ENCODE results near the gene KL.

KL gene

DNA sequence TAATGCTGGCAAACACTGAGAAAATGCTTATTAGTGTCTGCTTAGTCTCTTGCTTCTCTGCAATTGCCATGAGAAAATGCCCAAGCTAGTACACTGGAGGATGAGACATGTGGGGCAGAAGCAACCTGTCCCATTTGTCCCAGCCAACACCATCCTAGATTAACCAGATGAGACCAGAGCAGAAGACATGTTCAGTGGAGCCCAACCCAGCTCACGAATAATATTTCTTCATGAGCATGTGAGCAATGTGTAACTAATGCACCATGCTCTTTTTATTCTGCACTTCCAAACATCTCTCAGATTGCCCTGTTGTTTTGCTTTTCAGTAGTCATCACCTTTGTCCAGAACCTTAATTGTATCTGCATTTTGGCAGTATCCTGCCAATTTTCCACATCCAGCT lies 21.4 kb downstream of the KL start:
- DNase-seq (ENCODE audit: low spot score), result no peak

- no peak for DNase-seq (ENCODE audit: low spot score)
Measured at GRCh38 chr13:33040090-33040489, 23.9 kb downstream of the KL start.

GRCh38 chr13:33045851-33046592 lies 29.8 kb downstream of the KL start:
- no peak for DNase-seq (ENCODE audit: low spot score)

DNA sequence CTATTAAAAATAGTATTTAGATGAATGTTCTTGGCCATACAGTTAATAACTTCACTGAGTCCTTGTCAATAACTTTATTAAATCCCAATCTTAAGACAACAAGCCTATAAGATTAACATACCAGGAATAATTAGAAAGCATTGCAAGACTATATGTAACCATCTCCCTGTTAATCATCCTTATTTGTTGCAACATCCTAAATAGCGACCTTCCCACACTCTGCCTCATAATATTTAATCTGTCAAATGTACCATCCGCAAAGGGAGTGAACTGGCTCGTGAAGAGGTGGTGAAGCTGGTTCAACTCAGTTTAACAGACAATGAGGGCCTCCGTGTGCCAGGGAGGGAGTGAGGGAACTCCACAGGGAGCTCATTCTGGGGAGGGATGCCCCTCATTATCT lies 33.9 kb downstream of the KL start:
- no peak for DNase-seq (ENCODE audit: low spot score)

DNA sequence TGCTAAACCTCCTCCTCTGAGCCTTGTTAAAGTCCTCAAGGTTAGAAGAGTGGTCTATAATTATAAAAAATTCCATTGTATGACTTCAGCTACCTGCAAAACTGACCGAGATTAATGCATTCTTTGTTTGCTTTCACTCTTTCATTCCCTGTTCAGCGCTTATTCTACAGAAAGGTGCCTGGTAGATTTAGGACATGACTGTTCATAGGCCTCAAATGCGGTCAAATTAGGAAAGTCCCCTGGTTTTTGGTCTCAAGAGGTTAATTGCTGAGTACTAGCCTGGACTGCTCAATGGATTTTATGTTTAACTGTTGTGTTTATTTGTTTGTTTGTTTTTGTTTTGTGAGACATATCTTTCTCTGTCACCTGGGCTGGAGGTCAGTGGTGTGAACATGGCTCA lies 35.4 kb downstream of the KL start:
- no peak for DNase-seq (ENCODE audit: low spot score)

DNA sequence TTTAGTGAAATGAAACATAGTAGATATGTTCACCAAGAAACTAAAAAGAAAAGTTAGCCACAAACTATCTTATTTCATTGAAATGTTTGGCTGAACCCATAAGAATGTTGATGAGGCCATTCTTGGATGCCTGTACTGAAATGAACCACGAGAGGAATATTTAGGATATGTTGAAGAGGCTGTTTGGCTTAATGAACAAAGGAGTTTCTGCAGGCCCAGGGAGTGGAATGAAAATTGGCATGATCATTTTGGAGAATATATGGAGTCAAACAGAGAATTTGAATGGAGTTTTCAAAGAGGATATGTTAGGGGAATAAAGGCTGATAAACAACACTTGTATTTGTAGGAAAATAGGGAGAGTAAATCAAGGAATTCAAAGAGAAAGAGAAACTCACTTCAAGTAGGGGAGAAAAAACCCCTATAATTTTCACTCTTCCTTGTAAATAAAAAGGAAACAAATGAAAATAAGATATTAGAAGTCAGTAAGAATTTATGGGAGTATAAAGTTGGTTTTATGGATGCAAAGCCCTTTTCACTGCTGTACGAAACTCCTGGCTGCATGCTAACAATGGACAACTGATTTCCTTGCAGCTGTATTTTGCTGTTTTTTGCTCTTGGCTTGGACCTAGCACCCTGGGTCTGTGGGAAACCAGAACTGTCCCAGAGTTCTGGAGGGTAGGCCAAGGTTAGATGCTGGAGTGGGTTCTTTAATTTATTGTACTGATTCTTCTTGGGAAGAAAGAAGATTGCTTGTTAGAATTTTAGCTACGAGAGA lies 36.5 kb downstream of the KL start:
- DNase-seq (ENCODE audit: low spot score), result no peak

GRCh38 chr13:33053397-33054066 lies 37.3 kb downstream of the KL start:
- DNase-seq (ENCODE audit: low spot score), result no peak

- DNase-seq (ENCODE audit: low spot score), result no peak
Measured at GRCh38 chr13:33057019-33057780, 41.0 kb downstream of the KL start.

DNA sequence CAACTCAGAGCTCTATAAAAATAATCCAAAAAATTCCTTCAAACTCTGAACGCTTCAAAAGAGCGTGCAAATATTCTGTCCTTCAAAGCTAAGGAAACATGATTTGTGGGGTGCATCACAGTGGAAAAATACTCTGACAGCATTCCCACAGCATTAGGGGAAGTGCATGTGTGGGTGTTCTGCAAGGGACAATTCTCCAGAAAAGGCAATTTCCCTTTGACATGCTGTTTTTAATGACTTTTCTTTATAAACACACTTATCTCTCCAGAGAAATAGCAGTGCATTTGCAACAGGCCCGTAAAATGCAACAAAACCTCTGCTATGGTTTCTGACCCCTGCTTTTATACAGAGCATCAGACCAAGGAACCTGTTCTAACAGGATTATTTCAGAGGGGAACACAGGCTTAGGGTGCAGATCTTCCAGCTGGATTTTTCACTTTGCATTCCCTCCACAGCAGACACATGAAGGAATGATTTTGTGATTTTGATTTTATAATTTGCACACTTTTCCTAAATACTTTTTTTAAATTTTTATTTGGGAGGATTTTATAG lies 42.6 kb downstream of the KL start:
- DNase-seq (ENCODE audit: low spot score), result no peak

DNA sequence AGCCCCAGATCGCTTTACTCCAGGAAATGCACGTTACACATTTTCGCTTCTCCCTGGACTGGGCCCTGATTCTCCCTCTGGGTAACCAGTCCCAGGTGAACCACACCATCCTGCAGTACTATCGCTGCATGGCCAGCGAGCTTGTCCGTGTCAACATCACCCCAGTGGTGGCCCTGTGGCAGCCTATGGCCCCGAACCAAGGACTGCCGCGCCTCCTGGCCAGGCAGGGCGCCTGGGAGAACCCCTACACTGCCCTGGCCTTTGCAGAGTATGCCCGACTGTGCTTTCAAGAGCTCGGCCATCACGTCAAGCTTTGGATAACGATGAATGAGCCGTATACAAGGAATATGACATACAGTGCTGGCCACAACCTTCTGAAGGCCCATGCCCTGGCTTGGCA lies 44.6 kb downstream of the KL start:
- no peak for DNase-seq (ENCODE audit: low spot score)

GRCh38 chr13:33066329-33066728 lies 50.1 kb downstream of the KL start:
- no peak for DNase-seq (ENCODE audit: low spot score)

- no peak for DNase-seq (ENCODE audit: low spot score)
Measured at GRCh38 chr13:33069365-33069764, 53.1 kb downstream of the KL start.

DNA sequence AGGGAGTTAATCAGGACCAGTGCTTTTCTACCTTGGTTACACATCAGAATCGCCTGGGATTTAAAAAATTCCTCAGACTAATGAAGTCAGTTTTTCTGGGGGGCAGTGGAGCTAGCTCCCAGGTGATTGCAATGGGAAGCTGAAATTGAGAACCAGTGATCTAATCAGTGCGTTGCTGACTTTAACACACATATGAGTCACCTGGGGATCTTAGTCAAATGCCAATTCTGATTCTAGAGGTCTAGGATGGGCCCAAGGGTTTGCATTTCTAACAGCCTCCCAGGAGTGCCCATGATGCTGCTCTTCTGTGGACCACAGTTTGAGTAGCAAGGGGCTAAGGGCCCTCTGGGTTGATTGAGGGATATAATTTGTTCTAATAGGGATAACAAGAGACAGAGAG lies 54.5 kb downstream of the KL start:
- DNase-seq (ENCODE audit: low spot score), result no peak

DNA sequence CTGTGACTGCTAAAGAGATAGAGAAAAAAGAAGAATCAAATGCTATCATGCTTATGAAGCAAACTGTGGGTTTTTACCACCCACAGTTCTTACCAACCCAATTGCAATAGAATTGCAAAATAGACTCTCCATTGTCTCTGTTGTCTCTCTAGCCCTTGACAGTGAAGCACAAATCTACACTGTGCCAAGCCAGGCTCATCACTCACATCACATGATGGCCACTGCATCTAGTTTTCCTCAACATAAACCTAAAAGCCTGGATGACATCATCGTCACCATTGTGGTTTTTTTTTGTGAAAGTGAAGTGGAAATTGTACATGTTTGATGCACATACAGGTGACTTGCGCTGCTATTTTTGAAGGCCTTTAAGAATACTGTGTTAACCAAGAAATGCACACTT lies 56.1 kb downstream of the KL start:
- peak; percentile 69 for DNase-seq (ENCODE audit: low spot score)

DNA sequence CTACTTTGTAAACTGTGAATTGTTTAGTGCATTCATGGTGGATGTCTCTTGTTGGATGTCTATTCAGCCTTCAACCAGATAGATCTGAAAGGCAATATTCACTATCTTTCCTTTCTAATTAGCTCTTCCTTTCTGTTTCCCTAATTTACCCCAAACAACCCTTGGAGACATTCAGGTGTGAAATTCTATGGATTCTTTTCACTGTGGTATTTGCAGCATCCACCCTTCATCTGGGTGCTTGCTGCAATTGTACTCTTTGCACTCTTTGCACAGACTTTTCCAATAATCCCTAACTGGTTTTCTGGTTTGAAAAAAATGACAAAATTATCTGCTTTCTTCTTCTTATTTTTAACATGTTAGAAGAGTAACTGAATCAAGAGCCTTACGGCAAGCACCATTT lies 56.5 kb downstream of the KL start:
- DNase-seq (ENCODE audit: low spot score), result no peak

- no peak for DNase-seq (ENCODE audit: low spot score)
Measured at GRCh38 chr13:33073338-33073737, 57.1 kb downstream of the KL start.

- peak; percentile 18 for DNase-seq (ENCODE audit: low spot score)
Measured at GRCh38 chr13:33076001-33076992, 60.1 kb downstream of the KL start.

- no peak for DNase-seq (ENCODE audit: low spot score)
Measured at GRCh38 chr13:33078263-33078662, 62.0 kb downstream of the KL start.

- DNase-seq (ENCODE audit: low spot score), result no peak
Measured at GRCh38 chr13:33079960-33080359, 63.7 kb downstream of the KL start.

DNA sequence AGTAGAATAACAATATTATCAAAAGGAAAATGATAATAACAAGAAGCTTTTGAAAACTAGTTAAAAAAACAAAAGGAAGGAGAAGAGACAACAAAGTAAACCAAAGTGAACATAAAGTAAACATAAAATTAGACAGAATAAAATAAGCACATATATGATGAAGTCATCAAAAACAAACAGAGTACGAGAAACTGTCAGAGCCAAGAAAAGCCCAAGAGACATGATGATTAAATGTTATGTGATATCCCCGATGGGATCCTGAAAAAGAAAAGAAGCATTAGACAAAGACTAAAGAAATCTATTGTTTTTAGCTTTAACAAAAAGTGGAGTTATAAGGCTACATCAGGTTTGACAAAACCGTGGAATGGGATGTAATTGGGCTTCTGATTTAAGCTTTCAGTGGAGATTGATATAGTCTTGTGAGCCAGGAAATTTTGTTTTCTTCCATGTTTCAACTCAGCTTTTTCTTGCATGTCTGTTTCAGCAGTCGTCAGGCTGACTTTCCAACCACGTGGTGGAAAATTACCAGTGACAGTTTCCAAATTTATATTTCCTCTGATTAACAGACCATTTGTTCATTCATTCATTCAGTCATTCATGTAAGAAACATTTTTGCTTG lies 64.9 kb downstream of the KL start:
- DNase-seq (ENCODE audit: low spot score), result no peak
